ENCODE data around the gene CCL18. TPM values are rescaled to one million over a fixed set of nuclear protein-coding genes. Genes with fewer than 3 reads are reported as not detected.

The CCL18 gene
- total RNA-seq, 1 donor from 2014 or later = not detected

- H3K4me1 Mint-ChIP-seq (ENCODE audit: low read depth, unreplicated experiment) = no peaks in the 10 kb centered on the region
- H3K4me3 Mint-ChIP-seq (ENCODE audit: unreplicated experiment) = no peak overlapping the region
- no peak for DNase-seq
- peaks cover 4% of the 10 kb centered on the region for H3K36me3 Mint-ChIP-seq (ENCODE audit: unreplicated experiment)
- peaks cover 2% of the 10 kb centered on the region for H3K27me3 Mint-ChIP-seq (ENCODE audit: unreplicated experiment)
- TF ChIP-seq CTCF (IDR thresholded peaks at IDR 0.05; ENCODE audit: partially characterized antibody, unreplicated experiment) = no peak
- H3K27ac Mint-ChIP-seq (ENCODE audit: unreplicated experiment) = no peak overlapping the region
- H3K9me3 Mint-ChIP-seq (ENCODE audit: unreplicated experiment) = no peaks in the 10 kb centered on the region
These were observed 27.8 kb upstream of the CCL18 start for GRCh38 chr17:36036235-36036634.

- H3K27me3 Mint-ChIP-seq (ENCODE audit: unreplicated experiment) = no peaks in the 10 kb centered on the region
- no peak for TF ChIP-seq CTCF (IDR thresholded peaks at IDR 0.05; ENCODE audit: partially characterized antibody, unreplicated experiment)
- H3K4me1 Mint-ChIP-seq (ENCODE audit: low read depth, unreplicated experiment) = no peaks in the 10 kb centered on the region
- no peak overlapping the region for H3K27ac Mint-ChIP-seq (ENCODE audit: unreplicated experiment)
- H3K4me3 Mint-ChIP-seq (ENCODE audit: unreplicated experiment) = no peak overlapping the region
- peaks cover 8% of the 10 kb centered on the region for H3K9me3 Mint-ChIP-seq (ENCODE audit: unreplicated experiment)
- no peak for DNase-seq
- peaks cover 10% of the 10 kb centered on the region for H3K36me3 Mint-ChIP-seq (ENCODE audit: unreplicated experiment)
These were observed 16.0 kb upstream of the CCL18 start for GRCh38 chr17:36048066-36048465.

- H3K9me3 Mint-ChIP-seq (ENCODE audit: unreplicated experiment) = peaks cover 8% of the 10 kb centered on the region
These were observed 14.4 kb upstream of the CCL18 start for GRCh38 chr17:36049643-36050042.

GRCh38 chr17:36055171-36055570 lies 8.9 kb upstream of the CCL18 start:
- no peak for DNase-seq
- no peaks in the 10 kb centered on the region for H3K4me1 Mint-ChIP-seq (ENCODE audit: low read depth, unreplicated experiment)
- H3K27ac Mint-ChIP-seq (ENCODE audit: unreplicated experiment) = no peak overlapping the region
- H3K36me3 Mint-ChIP-seq (ENCODE audit: unreplicated experiment) = peaks cover 10% of the 10 kb centered on the region
- peaks cover 3% of the 10 kb centered on the region for H3K27me3 Mint-ChIP-seq (ENCODE audit: unreplicated experiment)
- peaks cover 6% of the 10 kb centered on the region for H3K9me3 Mint-ChIP-seq (ENCODE audit: unreplicated experiment)
- no peak for TF ChIP-seq CTCF (IDR thresholded peaks at IDR 0.05; ENCODE audit: partially characterized antibody, unreplicated experiment)
- no peak overlapping the region for H3K4me3 Mint-ChIP-seq (ENCODE audit: unreplicated experiment)

More at GRCh38 chr17:36049643-36050042, 14.4 kb upstream of the CCL18 start:
- peaks cover 10% of the 10 kb centered on the region for H3K36me3 Mint-ChIP-seq (ENCODE audit: unreplicated experiment)
- no peak for TF ChIP-seq CTCF (IDR thresholded peaks at IDR 0.05; ENCODE audit: partially characterized antibody, unreplicated experiment)
- H3K4me3 Mint-ChIP-seq (ENCODE audit: unreplicated experiment) = no peak overlapping the region
- H3K27me3 Mint-ChIP-seq (ENCODE audit: unreplicated experiment) = no peaks in the 10 kb centered on the region
- H3K4me1 Mint-ChIP-seq (ENCODE audit: low read depth, unreplicated experiment) = no peaks in the 10 kb centered on the region
- no peak for DNase-seq
- no peak overlapping the region for H3K27ac Mint-ChIP-seq (ENCODE audit: unreplicated experiment)

GRCh38 chr17:36055921-36056520 lies 8.1 kb upstream of the CCL18 start:
- Mint-ChIP-seq H3K36me3 (ENCODE audit: unreplicated experiment) (peaks cover 8% of the 10 kb centered on the region), H3K9me3 (ENCODE audit: unreplicated experiment) (peaks cover 3% of the 10 kb centered on the region), H3K27ac (ENCODE audit: unreplicated experiment) (no peak overlapping the region), H3K4me3 (ENCODE audit: unreplicated experiment) (no peak overlapping the region), H3K27me3 (ENCODE audit: unreplicated experiment) (peaks cover 3% of the 10 kb centered on the region), H3K4me1 (ENCODE audit: low read depth, unreplicated experiment) (no peaks in the 10 kb centered on the region)
- TF ChIP-seq CTCF (IDR thresholded peaks at IDR 0.05; ENCODE audit: partially characterized antibody, unreplicated experiment) = no peak
- DNase-seq = no peak

Measured in glutamatergic neuron (in vitro differentiated cells).